ELF-1 (cell line): ENCODE results near the gene SNAPC1.
"Not testable (repeated sequence)": the region's sequence is repeated elsewhere in the genome, so short reads cannot be mapped to it uniquely, and the experiment has no call there.

Experiments
- DNase-seq: peaks from one replicate; pipeline ENCODE4 v3.0.0-alpha.2; 2016; ENCODE audit warnings: low read depth, low spot score

SNAPC1 gene

GRCh38 chr14:61749867-61750266 is 12.4 kb upstream of the SNAPC1 start:
- peak; percentile 26 for DNase-seq

GRCh38 chr14:61750708-61751474 is 11.3 kb upstream of the SNAPC1 start:
- peak; percentile 77 for DNase-seq

- DNase-seq: no peak
These were observed 10.7 kb upstream of the SNAPC1 start for GRCh38 chr14:61751475-61751989.

GRCh38 chr14:61752626-61753025 is 9.6 kb upstream of the SNAPC1 start:
- DNase-seq: no peak

GRCh38 chr14:61753631-61754030 is 8.6 kb upstream of the SNAPC1 start:
- no peak for DNase-seq

GRCh38 chr14:61754627-61755381 is 7.4 kb upstream of the SNAPC1 start:
- DNase-seq: no peak

GRCh38 chr14:61755382-61755742 is 6.9 kb upstream of the SNAPC1 start:
- DNase-seq: not testable (repeated sequence)

GRCh38 chr14:61756135-61756534 is 6.1 kb upstream of the SNAPC1 start:
- no peak for DNase-seq

- no peak for DNase-seq
These were observed 2.3 kb upstream of the SNAPC1 start for GRCh38 chr14:61759878-61760277.

- no peak for DNase-seq
These were observed 663 bp upstream of the SNAPC1 start for GRCh38 chr14:61761557-61761956.

- no peak for DNase-seq
These were observed 2.3 kb downstream of the SNAPC1 start for GRCh38 chr14:61764342-61765122.

- peak; percentile 37 for DNase-seq
These were observed 3.2 kb downstream of the SNAPC1 start for GRCh38 chr14:61765225-61765943.

GRCh38 chr14:61766151-61766550 is 3.9 kb downstream of the SNAPC1 start:
- no peak for DNase-seq

- no peak for DNase-seq
These were observed 6.0 kb downstream of the SNAPC1 start for GRCh38 chr14:61768240-61768639.

- DNase-seq: no peak
These were observed 7.7 kb downstream of the SNAPC1 start for GRCh38 chr14:61769893-61770292.

GRCh38 chr14:61774861-61775260 is 12.6 kb downstream of the SNAPC1 start:
- DNase-seq: no peak

GRCh38 chr14:61780125-61780524 is 17.9 kb downstream of the SNAPC1 start:
- DNase-seq: no peak

- no peak for DNase-seq
These were observed 35.1 kb downstream of the SNAPC1 start for GRCh38 chr14:61797309-61797708.

- DNase-seq: no peak
These were observed 39.9 kb downstream of the SNAPC1 start for GRCh38 chr14:61802010-61802568.

- no peak for DNase-seq
These were observed 41.5 kb downstream of the SNAPC1 start for GRCh38 chr14:61803755-61804154.

GRCh38 chr14:61805451-61805850 is 43.2 kb downstream of the SNAPC1 start:
- no peak for DNase-seq
